DOHH2 (cell line): ENCODE data around the gene BOLA3.

Experiments
- CTCF ChIP-seq: fragments of 200-600 bp; sonication (generic); IDR thresholded peaks from one replicate; pipeline ENCODE4 v1.5.1; 2014; ENCODE audit warnings: antibody characterized with exemption, mild to moderate bottlenecking, low read depth, low read length; ENCODE audit not compliant: poor library complexity, severe bottlenecking
- EZH2phosphoT487 ChIP-seq: fragments of 200-600 bp; sonication (generic); IDR thresholded peaks from 2 replicates; pipeline ENCODE4 v1.6.1; 2017; ENCODE audit warnings: borderline replicate concordance, mild to moderate bottlenecking, antibody characterized with exemption, low read length, moderate library complexity, mixed read lengths

- TF ChIP-seq CTCF = no peak
- TF ChIP-seq EZH2phosphoT487 = no peak
Observed at GRCh38 chr2:74128206-74128605, 19.5 kb downstream of the BOLA3 start.
